ENCODE results near the gene CSGALNACT2. TPM values are rescaled to one million over a fixed set of nuclear protein-coding genes. Genes with fewer than 3 reads are reported as not detected.
A peak's percentile ranks its signal among the peaks of the same experiment; 100 is the strongest.
"Not testable (repeated sequence)": the region's sequence is repeated elsewhere in the genome, so short reads cannot be mapped to it uniquely, and the experiment has no call there.

Gene CSGALNACT2
- total RNA-seq, 1 experiment from 2014 or later = 9.0 TPM

DNA sequence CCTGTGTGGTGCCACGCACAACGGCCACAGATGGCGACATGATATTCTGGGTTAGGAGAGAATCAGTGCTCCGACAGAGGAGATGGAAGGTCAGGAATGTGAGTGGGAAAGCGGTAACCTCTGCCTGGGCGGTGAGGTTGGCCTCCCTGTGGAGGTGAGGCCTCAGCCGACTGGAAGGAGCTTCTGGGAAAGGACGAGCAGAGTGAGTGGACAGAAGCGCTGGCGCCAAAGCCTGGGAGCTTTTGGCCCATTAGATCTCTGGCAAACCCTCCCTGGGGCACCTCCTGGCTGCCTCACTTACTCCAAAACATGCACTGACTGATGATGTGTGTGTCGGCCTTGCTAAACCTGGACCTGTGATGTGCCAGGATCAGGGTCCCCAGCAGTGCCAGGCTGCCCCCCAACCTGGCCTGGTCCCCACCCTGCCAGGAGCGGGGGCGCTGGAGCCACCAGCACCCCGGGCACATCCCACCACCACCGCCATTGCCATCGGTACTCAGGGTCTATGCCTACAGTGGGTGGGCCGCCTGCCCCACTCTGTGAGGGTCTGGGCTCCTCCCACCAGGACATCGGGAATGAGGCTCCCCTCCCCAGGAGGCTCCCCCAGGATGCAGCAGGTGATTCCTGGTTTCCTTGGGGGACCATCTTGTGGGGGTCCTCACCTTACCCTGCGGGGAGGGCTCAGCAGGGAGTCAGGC is 77.7 kb downstream of the CSGALNACT2 start:
- in situ Hi-C loops (cut with HindIII; ENCODE audit: low pct_unique_long_range_greater_than_20kb, low sequenced_read_pairs) = no loop called here
- no peak for DNase-seq (ENCODE audit: low read depth)

DNA sequence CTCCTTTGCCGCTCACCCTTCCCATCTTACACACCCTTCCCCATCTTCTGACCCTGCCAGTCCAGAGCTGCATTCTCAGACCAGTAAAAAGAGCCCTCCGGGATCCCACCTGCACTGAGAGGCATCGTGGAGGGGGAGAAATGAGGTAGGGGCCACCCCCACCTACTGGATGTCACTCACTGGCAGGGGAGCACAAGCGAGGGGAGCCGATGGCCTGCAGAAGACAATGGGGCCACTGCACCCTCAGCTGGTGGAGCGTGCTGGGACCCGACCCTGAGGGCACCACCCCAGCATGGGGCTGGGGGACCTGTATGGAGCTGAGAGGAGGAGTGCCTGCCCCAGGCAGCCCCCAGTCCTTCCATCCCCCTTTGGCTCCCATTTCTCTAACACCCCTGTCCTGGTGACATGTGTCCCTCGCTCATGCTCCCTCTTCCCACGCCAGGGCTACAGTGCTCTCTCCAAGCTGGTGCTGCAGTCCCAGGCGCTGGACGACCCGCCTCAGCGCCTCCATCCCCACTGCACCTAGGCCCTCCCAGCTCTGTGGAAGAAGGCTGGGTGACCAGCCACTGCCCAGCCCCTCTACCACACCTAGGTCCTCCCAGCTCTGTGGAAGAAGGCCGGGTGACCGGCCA is 78.8 kb downstream of the CSGALNACT2 start:
- no peak for DNase-seq (ENCODE audit: low read depth)
- in situ Hi-C loops (cut with HindIII; ENCODE audit: low pct_unique_long_range_greater_than_20kb, low sequenced_read_pairs) = no loop called here

DNA sequence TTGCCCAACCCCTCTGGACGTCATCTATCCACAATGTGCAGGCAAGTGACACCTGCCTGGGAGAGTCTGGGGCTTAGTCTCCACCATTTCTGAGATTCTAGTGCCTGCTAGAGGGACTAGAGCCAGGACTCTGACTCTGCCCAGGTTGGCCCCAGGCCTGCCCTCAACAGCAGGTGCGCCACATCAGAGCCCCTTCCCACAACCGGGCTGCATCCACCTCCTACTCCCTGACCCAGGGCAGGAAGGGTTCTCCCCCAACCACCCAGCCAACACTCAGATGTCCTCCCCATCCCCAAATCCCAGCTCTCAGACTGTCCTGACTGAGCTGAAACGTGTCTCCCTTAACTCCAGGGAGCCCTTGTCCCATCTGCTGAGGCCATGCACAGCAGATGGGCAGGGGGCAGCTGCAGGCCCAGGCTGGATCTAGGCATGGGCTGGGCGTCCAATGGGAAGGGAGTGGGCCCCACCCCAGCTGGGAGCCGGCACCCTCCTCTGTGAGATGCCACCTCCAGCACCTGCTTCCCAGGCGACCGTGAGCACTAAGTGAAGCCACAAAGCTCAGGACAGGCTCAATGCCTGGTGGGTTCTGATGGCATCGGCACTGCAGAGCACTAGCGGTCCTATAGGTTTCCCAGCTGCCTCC is 79.4 kb downstream of the CSGALNACT2 start:
- in situ Hi-C loops (cut with HindIII; ENCODE audit: low pct_unique_long_range_greater_than_20kb, low sequenced_read_pairs) = no loop called here
- no peak for DNase-seq (ENCODE audit: low read depth)

DNA sequence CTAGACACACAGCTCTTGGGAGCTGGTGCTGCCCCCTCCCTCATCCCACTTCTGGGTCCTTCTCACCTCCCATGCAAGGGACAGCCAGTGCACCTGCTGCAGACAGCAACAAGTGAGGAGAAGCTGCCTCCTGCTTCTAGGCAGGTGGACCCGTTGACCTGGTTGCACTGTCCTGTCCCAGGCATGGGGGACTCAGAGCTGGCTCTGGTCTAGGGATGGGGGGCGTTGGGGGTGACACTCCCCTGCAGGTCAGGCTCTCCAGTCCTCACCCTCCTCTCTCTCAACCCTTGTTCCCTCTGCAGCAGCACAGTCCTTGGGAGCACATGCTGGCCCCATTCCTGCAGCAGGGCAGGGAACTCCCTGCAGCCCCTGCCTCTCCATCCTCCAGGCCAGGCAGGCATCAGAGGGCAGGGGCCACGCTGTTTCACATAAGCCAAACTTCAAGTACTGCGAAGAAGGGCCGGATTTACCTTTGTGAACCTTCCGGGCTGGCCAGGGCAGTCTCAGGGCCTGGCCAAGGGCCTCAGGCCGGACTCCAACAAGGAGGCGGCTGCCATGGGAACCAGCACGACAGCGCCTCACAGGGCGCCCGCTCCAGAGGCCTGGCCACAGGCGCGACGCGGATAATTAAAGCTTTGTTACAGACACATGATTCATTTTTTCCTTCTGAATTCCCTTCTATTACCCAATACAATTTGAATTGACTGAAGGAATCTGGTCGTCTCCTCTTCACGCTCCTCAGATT is 80.1 kb downstream of the CSGALNACT2 start:
- in situ Hi-C loops (cut with HindIII; ENCODE audit: low pct_unique_long_range_greater_than_20kb, low sequenced_read_pairs) = no loop called here
- DNase-seq (ENCODE audit: low read depth) = no peak

DNA sequence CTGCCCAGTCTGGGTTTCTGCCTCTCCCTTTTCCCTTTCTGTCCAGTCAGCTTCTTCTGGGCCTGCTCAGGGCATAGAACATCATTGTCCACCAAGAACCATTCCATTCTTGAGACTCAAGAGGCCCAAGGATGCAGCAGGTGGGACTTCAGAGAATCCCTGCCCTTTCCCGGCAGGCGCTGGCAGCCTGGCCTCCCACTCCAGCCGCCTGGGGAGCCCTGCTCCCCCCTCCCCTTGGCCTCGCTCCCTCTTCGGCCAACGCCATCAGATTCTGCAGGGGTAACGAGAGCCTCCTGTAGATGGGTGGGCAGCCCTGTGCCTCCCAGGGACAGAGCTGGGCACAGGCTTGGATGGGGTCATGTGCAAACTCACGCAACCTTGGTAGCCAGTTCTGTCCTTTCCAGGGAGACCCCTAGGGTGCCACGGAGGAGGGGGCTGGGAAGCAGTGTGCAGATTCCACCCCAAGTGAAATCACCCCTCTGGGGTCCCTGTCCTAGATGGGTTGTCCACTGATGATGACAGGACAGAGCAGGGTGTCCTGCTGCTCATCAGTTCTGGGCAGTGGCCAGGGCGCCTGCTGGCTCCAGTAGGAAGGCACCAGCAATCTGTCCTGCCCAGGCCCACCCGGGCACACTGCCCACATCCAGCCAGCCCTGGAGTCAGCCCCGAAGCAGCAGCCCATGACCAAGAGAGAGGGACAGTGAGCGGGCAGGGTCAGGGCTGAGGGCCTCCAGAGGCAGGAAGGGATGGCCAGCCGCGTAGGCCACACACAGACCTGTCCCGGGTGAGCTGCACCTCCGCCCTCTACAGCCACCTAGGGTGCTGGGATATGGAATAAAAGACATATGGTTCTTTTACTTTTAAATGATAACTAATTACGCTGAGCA is 80.9 kb downstream of the CSGALNACT2 start:
- DNase-seq (ENCODE audit: low read depth) = no peak
- in situ Hi-C loops (cut with HindIII; ENCODE audit: low pct_unique_long_range_greater_than_20kb, low sequenced_read_pairs) = no loop called here

DNA sequence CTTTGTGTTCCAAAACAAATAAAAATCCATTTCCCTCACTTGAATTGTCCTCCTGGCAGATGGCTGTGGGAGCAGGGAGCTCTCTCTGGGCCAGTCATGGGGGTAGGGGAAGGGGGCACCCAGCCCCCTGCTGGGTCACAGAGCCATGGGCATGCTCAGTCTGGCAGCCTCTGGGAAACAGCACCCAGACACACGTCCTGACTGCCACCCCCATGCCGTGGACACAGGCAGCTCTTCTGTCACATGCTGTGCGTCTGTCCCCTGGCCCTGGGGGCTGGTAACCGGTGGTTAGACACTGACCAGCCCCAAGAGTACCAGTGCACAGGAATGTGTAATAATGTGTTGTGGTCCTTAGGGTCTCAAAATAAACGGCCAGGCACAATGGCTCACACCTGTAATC is 81.6 kb downstream of the CSGALNACT2 start:
- DNase-seq (ENCODE audit: low read depth) = no peak
- in situ Hi-C loops (cut with HindIII; ENCODE audit: low pct_unique_long_range_greater_than_20kb, low sequenced_read_pairs) = no loop called here

DNA sequence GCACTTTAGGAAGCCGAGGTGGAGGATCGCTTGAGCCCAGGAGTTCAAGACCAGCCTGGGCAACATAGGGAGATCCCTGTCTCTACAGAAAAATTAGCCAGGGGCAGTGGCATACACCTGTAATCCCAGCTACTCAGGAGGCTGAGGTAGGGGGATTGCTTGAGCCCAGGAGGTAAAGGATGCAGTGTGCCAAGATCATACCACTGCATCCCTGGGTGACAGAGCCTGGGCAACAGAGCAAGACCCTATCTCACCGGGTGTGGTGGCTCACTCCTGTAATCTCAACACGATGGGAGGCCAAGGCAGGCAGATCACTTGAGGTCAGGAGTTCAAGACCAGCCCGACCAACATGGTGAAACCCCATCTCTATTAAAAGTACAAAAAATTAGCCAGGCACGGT is 82.0 kb downstream of the CSGALNACT2 start:
- in situ Hi-C loops (cut with HindIII; ENCODE audit: low pct_unique_long_range_greater_than_20kb, low sequenced_read_pairs); DNase-seq (ENCODE audit: low read depth): not testable (repeated sequence)

DNA sequence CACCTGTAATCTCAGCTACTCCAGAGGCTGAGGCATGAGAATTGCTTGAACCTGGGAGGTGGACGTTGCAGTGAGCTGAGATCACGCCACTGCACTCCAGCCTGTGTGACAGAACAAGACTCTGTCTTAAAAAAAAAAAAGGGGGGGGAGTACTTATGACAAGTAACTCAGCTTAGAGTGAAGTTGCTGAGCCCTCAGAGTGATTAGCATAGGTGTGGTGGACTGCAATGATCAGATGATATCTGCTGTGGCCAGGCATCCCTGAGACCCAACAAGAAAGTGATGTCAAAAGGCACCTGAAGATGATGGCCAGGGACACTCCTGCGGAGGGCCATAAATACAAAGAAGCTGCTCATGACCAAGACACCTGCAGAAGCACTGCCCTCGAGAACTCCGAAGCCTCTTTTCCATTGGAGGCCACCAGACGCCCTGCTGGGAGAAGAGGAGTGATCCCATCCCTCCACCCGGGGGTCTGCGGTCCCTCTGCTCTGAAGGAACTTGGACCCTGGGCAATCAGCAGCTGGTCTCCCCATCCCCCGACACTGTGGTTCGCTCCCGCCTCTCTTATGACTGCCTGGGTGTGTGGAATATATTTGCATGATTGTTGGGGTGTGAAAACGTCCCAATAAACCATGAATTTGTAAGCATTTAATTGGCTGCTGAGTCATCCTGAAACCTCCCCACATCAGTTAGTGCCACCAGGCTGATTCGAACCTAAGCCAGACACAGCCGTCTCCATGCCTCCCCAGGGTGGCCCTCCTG is 82.6 kb downstream of the CSGALNACT2 start:
- DNase-seq (ENCODE audit: low read depth) = no peak
- in situ Hi-C loops (cut with HindIII; ENCODE audit: low pct_unique_long_range_greater_than_20kb, low sequenced_read_pairs) = no loop called here

DNA sequence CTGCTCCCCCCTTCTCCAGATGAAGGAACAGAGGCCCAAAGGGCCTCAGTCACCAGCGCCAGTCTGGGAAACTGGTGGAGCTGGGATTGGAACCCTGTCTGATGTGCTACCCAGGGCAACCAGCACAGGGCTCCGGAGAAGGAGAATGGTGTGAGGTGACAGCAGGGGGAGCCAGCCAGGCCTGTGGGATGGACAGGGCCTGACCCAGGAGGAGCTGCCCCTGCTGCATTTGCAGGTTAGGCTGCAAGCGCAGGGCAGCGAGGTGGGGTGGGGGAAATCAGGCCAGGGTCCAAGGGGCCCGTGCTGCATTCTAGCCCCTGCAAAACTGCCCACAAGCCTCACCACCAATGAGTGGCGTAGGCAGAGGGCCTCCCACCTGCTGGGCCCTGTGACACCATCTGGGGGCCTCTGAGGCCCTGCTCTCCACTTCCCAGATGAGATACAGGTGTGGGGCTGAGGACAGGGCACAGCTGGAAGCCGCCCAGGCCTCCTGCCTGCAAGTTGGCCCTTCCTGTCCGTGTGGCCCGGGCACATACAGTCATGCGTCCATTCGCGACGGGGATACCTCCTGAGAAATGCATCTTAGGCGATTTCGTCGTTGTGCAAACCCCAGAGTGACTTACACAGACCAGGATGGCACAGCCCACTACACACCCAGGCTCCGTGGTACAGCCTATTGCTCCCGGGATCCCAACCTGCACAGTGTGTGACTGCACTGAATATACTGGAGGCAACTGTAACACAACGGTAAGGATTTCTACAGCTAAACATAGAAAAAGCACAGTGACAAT is 83.4 kb downstream of the CSGALNACT2 start:
- in situ Hi-C loops (cut with HindIII; ENCODE audit: low pct_unique_long_range_greater_than_20kb, low sequenced_read_pairs) = no loop called here
- no peak for DNase-seq (ENCODE audit: low read depth)

DNA sequence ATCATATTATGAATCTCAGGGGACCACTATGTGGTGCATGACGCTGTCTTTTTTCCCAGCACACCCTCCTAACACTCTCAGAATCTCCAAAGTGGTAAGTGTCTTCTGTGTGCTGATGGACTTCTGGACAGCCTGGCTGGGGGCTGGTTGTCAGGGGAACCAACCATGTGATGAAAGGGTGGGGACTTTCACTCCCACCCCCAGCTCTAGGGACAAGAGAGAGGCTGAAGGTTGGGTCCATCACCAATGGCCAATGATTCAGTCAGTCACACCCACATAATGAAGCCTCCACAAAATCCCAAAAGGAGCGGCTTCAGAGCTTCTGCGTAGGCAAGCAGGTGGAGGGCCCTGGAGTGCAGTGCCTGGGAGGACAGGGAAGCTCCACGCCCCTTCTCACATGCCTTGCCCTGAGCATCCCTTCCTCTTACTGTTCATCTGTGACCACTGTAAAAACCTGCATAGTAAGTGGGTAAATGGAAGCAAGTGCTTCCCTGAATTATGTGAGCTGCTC is 84.0 kb downstream of the CSGALNACT2 start:
- in situ Hi-C loops (cut with HindIII; ENCODE audit: low pct_unique_long_range_greater_than_20kb, low sequenced_read_pairs) = no loop called here
- DNase-seq (ENCODE audit: low read depth) = no peak

DNA sequence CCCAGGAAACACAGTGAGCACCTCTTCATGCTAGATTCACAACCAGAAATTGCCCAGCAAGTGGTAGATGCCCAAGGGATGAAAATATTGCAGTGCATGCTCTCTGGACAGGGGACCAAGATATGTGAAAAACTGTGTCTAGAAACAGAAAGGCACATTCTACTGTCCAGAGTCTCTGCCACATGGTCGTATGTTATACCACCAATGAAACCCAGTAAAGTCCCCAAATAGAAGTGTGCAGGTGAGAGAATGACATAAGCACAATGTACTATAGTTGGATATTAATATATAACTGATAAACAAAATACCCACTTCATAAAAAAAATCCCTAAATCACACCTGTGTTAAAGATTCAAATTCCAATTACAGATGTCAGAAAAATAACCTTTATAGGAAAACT is 84.8 kb downstream of the CSGALNACT2 start:
- in situ Hi-C loops (cut with HindIII; ENCODE audit: low pct_unique_long_range_greater_than_20kb, low sequenced_read_pairs) = no loop called here

DNA sequence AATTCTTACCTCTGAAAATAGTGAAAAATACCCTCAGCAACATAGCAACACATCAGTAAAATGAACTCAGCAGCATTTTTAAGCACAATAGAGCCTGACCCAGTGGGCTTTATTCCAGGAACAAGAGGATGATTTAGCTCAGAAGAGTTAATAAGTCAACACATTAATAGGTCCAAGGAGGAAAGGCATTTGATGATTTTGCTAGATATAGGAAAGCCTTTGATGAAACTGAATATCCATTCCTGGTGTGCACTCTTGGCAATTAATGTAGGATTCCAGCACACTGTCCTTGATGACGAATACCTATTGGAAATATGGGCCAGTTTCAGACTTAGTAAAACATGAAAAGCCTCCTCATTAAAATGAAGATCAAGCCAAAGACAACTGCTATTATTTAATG is 86.1 kb downstream of the CSGALNACT2 start:
- in situ Hi-C loops (cut with HindIII; ENCODE audit: low pct_unique_long_range_greater_than_20kb, low sequenced_read_pairs) = no loop called here
- peak; percentile 30 for DNase-seq (ENCODE audit: low read depth)

More for the DNA sequence above, 84.8 kb downstream of the CSGALNACT2 start:
- no peak for DNase-seq (ENCODE audit: low read depth)

DNA sequence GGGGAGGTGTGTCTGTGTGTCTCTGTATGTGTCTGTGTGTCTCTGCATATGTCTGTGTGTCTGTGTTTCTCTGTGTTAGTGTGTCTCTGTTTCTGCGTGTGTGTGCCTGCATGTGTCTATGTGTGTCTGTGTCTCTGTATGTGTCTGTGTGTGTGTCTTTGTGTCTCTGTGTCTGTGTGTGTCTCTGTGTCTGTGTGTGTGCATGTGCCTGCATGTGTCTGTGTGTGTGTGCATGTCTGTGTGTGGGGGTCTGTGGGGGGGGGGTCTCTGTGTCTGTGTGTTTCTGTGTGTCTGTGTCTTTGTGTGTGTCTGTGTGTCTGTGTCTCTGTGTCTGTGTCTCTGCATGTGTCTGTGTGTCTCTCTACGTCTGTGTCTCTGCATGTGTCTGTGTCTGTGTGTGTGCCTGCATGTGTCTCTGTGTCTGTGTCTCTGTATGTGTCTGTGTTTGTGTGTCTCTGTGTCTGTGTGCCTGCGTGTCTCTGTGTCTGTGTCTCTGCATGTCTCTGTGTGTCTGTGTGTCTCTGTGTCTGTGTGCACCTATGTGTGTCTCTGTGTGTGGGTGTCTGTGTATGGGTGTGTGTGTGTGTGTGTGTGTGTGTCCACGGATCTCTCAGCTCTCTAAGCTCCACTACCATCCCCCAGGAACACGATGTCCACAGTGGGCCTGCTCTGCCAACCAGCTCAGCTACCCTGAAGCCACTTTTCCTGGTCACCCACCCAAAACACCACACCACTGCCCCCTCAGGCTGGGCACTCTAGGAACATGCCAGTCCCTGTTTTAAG is 87.0 kb downstream of the CSGALNACT2 start:
- in situ Hi-C loops (cut with HindIII; ENCODE audit: low pct_unique_long_range_greater_than_20kb, low sequenced_read_pairs) = no loop called here
- DNase-seq (ENCODE audit: low read depth) = no peak

DNA sequence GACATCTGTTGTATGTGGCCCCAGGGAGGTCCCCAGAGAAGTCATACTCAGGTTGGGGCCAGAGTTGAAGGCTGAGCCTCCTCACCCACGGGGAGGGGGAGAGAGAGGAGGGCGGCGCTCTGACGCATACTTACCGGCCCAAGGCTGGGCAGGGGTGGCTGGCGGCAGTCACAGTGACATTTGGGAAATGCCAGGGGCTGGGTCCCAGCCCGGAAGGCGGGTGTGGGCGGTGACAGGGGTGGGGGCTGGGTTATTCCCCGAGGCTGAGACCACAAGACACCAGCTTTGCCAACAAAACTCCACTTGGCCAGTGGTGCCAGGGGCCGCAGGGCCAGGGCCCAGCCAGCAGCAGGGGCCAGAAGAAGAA is 87.5 kb downstream of the CSGALNACT2 start:
- no peak for DNase-seq (ENCODE audit: low read depth)
- in situ Hi-C loops (cut with HindIII; ENCODE audit: low pct_unique_long_range_greater_than_20kb, low sequenced_read_pairs) = no loop called here

DNA sequence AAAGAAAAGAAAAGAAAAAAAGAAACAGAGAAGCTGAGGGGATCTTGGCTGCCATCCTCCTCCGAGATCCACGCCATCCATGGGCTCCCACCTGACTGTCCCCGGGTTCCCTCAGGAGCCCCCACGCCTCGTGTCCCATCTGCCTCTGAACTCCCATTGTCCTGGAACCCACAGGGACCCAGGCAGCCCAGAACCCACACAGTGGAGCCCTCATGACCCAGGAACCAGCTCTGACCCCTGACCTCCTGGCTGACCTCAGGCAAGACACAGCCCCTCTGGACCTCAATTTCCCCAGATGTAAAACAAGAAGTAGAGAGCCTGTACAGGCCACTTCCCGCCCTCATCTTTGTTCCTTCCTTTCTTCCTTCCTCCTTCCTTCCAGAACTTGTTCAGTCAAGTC is 88.2 kb downstream of the CSGALNACT2 start:
- in situ Hi-C loops (cut with HindIII; ENCODE audit: low pct_unique_long_range_greater_than_20kb, low sequenced_read_pairs) = no loop called here
- DNase-seq (ENCODE audit: low read depth) = no peak

All from Caki2 (cell line).